ENCODE measurements around the gene CCDC33. TPM values are rescaled to one million over a fixed set of nuclear protein-coding genes. Genes with fewer than 3 reads are reported as not detected.

The CCDC33 gene
- total RNA-seq, 1 experiment from 2014 or later, result 10.6 TPM

DNA sequence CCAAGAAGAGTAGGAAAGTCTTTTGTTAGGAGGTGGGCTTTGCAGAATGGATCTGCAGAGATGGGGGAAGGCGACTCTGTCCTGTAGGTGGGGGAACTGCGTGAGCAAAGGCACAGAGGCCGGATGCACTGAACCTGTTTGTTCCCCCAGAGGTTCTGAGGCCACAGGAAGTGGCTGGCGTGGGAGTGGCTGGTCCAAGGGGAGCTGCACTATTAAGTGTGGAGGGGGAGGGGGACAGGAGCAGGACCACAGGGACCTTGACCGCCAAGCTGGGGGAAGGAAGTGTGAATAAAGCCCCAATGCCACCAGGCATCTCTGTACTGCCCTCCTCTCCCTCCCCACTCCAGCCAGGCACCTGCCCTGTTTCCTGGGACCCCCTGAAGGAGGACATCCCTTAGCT, 79.5 kb downstream of the CCDC33 start (continued):
- TF ChIP-seq, protein P1, sequence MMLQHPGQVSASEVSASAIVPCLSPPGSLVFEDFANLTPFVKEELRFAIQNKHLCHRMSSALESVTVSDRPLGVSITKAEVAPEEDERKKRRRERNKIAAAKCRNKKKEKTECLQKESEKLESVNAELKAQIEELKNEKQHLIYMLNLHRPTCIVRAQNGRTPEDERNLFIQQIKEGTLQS (CRISPR knock-in tag; conservative IDR thresholded peaks at IDR 0.05), result no peak
- TF ChIP-seq ZNF121 (CRISPR knock-in tag; IDR thresholded peaks at IDR 0.05) (no peak), ZNF219 (CRISPR knock-in tag; IDR thresholded peaks at IDR 0.05; ENCODE audit: borderline replicate concordance) (no peak), KAT7 (CRISPR knock-in tag; IDR thresholded peaks at IDR 0.05; ENCODE audit: borderline replicate concordance) (no peak)
- TF ChIP-seq, protein P2, sequence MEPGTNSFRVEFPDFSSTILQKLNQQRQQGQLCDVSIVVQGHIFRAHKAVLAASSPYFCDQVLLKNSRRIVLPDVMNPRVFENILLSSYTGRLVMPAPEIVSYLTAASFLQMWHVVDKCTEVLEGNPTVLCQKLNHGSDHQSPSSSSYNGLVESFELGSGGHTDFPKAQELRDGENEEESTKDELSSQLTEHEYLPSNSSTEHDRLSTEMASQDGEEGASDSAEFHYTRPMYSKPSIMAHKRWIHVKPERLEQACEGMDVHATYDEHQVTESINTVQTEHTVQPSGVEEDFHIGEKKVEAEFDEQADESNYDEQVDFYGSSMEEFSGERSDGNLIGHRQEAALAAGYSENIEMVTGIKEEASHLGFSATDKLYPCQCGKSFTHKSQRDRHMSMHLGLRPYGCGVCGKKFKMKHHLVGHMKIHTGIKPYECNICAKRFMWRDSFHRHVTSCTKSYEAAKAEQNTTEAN (CRISPR knock-in tag; IDR thresholded peaks at IDR 0.05), result no peak
- TF ChIP-seq, protein P3, sequence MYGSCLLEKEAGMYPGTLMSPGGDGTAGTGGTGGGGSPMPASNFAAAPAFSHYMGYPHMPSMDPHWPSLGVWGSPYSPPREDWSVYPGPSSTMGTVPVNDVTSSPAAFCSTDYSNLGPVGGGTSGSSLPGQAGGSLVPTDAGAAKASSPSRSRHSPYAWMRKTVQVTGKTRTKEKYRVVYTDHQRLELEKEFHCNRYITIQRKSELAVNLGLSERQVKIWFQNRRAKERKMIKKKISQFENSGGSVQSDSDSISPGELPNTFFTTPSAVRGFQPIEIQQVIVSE (CRISPR knock-in tag; IDR thresholded peaks at IDR 0.05; ENCODE audit: borderline replicate concordance), result no peak

DNA sequence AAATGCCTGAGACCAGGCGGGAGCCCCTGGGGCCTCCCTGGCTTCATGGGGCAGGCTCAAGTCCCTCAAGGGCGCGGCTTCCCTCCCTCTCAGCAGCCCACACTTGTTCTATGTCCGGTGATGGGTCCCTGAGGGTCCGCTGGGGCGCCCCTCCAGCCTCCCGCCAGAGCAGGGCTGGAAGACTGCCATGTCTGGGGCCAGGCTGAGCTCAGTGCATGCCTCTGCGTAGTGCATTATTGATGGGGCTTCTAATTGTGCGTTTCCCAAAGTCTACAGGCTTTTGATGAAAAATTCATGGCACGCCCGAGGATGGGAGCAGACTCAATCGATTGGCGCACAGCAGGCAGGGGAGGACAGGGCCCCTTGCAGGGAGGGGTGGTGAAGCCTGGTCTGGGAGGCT, 80.0 kb downstream of the CCDC33 start:
- H3K36me3 Mint-ChIP-seq, result no peaks in the 10 kb centered on the region
- DNase-seq (ENCODE audit: low spot score) (no peak), ATAC-seq (no peak)
- ChIA-PET POLR2A (no interaction called here), CTCF (interaction anchor here (1.0 to 2.7 kb wide), 7 partner anchors 8 to 268 kb away, joined by 3 to 12 read pairs (median 8); partner anchors contain the start of gene STRA6)
- H3K4me1 Mint-ChIP-seq, result peaks cover 64% of the 10 kb centered on the region
- no peak overlapping the region for H3K4me3 Mint-ChIP-seq
- no peak overlapping the region for H3K27ac Mint-ChIP-seq
- H3K27me3 Mint-ChIP-seq (ENCODE audit: low read depth), result no peaks in the 10 kb centered on the region; the same call in 1 of the 2 replicates
- no peaks in the 10 kb centered on the region for H3K9me3 Mint-ChIP-seq
- TF ChIP-seq ZNF219 (CRISPR knock-in tag; IDR thresholded peaks at IDR 0.05; ENCODE audit: borderline replicate concordance) (no peak), TEAD4 (CRISPR knock-in tag; IDR thresholded peaks at IDR 0.05) (no peak), ESRRA (CRISPR knock-in tag; IDR thresholded peaks at IDR 0.05; ENCODE audit: borderline replicate concordance) (no peak), TP53 (CRISPR knock-in tag; IDR thresholded peaks at IDR 0.05) (no peak), ZNF423 (CRISPR knock-in tag; IDR thresholded peaks at IDR 0.05) (no peak), TEAD1 (CRISPR knock-in tag; IDR thresholded peaks at IDR 0.05) (no peak), ZNF138 (CRISPR knock-in tag; conservative IDR thresholded peaks at IDR 0.05) (no peak), ATF1 (CRISPR knock-in tag; IDR thresholded peaks at IDR 0.05) (no peak), SP1 (CRISPR knock-in tag; conservative IDR thresholded peaks at IDR 0.05) (no peak)
- TF ChIP-seq, protein P4, sequence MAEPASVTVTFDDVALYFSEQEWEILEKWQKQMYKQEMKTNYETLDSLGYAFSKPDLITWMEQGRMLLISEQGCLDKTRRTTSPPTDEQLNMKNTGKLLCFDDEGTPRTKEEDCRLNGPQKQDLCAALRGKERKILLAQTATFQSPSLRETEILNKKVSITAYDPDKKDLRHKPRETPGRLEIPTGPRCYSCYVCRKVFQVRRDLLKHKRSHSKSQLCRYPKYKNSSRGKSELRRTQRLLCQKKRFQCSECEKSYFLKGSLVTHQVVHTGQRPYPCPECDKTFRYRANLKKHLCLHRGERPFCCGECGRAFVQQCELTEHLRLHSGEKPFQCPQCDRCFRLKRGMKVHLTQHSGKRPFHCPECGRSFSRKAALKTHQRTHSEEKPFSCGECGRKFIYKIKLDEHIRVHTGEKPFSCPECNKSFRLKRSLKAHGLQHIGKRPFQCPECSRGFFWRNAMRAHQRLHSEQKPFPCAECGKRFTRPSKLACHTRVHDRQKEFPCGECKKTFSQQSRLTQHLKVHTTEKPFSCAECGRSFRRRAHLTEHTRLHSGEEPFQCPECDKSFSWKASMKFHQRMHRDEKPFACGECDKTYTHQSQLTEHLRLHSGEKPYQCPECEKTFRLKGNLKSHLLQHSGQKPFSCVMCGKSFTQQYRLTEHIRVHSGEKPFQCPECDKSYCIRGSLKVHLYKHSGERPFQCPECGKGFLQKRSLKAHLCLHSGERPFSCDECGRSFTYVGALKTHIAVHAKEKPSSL (CRISPR knock-in tag; conservative IDR thresholded peaks at IDR 0.05), result no peak
- TF ChIP-seq, protein P5, sequence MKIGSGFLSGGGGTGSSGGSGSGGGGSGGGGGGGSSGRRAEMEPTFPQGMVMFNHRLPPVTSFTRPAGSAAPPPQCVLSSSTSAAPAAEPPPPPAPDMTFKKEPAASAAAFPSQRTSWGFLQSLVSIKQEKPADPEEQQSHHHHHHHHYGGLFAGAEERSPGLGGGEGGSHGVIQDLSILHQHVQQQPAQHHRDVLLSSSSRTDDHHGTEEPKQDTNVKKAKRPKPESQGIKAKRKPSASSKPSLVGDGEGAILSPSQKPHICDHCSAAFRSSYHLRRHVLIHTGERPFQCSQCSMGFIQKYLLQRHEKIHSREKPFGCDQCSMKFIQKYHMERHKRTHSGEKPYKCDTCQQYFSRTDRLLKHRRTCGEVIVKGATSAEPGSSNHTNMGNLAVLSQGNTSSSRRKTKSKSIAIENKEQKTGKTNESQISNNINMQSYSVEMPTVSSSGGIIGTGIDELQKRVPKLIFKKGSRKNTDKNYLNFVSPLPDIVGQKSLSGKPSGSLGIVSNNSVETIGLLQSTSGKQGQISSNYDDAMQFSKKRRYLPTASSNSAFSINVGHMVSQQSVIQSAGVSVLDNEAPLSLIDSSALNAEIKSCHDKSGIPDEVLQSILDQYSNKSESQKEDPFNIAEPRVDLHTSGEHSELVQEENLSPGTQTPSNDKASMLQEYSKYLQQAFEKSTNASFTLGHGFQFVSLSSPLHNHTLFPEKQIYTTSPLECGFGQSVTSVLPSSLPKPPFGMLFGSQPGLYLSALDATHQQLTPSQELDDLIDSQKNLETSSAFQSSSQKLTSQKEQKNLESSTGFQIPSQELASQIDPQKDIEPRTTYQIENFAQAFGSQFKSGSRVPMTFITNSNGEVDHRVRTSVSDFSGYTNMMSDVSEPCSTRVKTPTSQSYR (CRISPR knock-in tag; IDR thresholded peaks at IDR 0.05), result no peak
- TF ChIP-seq, protein P6, sequence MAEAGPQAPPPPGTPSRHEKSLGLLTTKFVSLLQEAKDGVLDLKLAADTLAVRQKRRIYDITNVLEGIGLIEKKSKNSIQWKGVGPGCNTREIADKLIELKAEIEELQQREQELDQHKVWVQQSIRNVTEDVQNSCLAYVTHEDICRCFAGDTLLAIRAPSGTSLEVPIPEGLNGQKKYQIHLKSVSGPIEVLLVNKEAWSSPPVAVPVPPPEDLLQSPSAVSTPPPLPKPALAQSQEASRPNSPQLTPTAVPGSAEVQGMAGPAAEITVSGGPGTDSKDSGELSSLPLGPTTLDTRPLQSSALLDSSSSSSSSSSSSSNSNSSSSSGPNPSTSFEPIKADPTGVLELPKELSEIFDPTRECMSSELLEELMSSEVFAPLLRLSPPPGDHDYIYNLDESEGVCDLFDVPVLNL (CRISPR knock-in tag; IDR thresholded peaks at IDR 0.05; ENCODE audit: borderline replicate concordance, low read depth), result no peak
- TF ChIP-seq, protein P7, sequence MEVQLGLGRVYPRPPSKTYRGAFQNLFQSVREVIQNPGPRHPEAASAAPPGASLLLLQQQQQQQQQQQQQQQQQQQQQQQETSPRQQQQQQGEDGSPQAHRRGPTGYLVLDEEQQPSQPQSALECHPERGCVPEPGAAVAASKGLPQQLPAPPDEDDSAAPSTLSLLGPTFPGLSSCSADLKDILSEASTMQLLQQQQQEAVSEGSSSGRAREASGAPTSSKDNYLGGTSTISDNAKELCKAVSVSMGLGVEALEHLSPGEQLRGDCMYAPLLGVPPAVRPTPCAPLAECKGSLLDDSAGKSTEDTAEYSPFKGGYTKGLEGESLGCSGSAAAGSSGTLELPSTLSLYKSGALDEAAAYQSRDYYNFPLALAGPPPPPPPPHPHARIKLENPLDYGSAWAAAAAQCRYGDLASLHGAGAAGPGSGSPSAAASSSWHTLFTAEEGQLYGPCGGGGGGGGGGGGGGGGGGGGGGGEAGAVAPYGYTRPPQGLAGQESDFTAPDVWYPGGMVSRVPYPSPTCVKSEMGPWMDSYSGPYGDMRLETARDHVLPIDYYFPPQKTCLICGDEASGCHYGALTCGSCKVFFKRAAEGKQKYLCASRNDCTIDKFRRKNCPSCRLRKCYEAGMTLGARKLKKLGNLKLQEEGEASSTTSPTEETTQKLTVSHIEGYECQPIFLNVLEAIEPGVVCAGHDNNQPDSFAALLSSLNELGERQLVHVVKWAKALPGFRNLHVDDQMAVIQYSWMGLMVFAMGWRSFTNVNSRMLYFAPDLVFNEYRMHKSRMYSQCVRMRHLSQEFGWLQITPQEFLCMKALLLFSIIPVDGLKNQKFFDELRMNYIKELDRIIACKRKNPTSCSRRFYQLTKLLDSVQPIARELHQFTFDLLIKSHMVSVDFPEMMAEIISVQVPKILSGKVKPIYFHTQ (CRISPR knock-in tag; IDR thresholded peaks at IDR 0.05), result no peak
- TF ChIP-seq, protein P8, sequence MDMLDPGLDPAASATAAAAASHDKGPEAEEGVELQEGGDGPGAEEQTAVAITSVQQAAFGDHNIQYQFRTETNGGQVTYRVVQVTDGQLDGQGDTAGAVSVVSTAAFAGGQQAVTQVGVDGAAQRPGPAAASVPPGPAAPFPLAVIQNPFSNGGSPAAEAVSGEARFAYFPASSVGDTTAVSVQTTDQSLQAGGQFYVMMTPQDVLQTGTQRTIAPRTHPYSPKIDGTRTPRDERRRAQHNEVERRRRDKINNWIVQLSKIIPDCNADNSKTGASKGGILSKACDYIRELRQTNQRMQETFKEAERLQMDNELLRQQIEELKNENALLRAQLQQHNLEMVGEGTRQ (CRISPR knock-in tag; IDR thresholded peaks at IDR 0.05), result no peak

Data from WTC11 (cell line).